Upper lobe of left lung (tissue), 6 donors: ENCODE results near the gene BCL2. TPM values are rescaled to one million over a fixed set of nuclear protein-coding genes. Genes with fewer than 3 reads are reported as not detected.

Experiments used
- ATAC-seq, 2 donors: fragments of 200-7000 bp; cut with Tn5 transposase; one replicate each; pipeline ENCODE4 v1.9.1; 2022; ENCODE audit warnings: mild to moderate bottlenecking in 2 of 2, moderate library complexity in 2 of 2; ENCODE audit not compliant: low FRiP score in 2 of 2
- DNase-seq, 2 donors: peaks; one replicate each; pipeline ENCODE4 v3.0.0-alpha.2; 2019 to 2020
- H3K27ac ChIP-seq, 4 donors: fragments of 200-600 bp; sonication (generic); one replicate each; pipeline ENCODE4 v1.5.1; 2016 to 2019
- H3K27me3 ChIP-seq, 4 donors: fragments of 200-600 bp; sonication (generic); one replicate each; pipeline ENCODE4 v1.5.1; 2017 to 2019
- H3K36me3 ChIP-seq, 4 donors: fragments of 200-600 bp; sonication (generic); one replicate each; pipeline ENCODE4 v1.5.1; 2016 to 2019
- H3K4me1 ChIP-seq, 4 donors: fragments of 200-600 bp; sonication (generic); one replicate each; pipeline ENCODE4 v1.5.1; 2018 to 2019
- H3K4me3 ChIP-seq, 4 donors: fragments of 200-600 bp; sonication (generic); one replicate each; pipeline ENCODE4 v1.5.1; 2017 to 2019; ENCODE audit warnings: mild to moderate bottlenecking in 2 of 4, moderate library complexity in 1 of 4
- H3K9me3 ChIP-seq, 4 donors: fragments of 200-600 bp; sonication (generic); one replicate each; pipeline ENCODE4 v1.5.1; 2018 to 2019
- EP300 ChIP-seq, 4 donors: sonication (generic); formaldehyde crosslinking; IDR thresholded peaks; one replicate each; pipeline ENCODE4 v1.5.1; 2017; ENCODE audit warnings: antibody characterized with exemption in 4 of 4, control low read depth in 2 of 4
- POLR2A ChIP-seq, 4 donors: fragments of 450-650 bp; IDR thresholded peaks; one replicate each; pipeline ENCODE4 v1.5.1; 2016 to 2017; ENCODE audit warnings: antibody characterized with exemption in 4 of 4, mild to moderate bottlenecking in 2 of 4
- POLR2AphosphoS5 ChIP-seq, 2 donors: sonication (generic); formaldehyde crosslinking; IDR thresholded peaks; one replicate each; pipeline ENCODE4 v1.5.1; 2017; ENCODE audit warnings: antibody characterized with exemption in 2 of 2
- WGBS, 2 donors: methylation state at CpG; one replicate each; pipeline ENCODE4 v1.1.5; 2017 to 2018; 5-methylcytosine and 5-hydroxymethylcytosine counted together
- total RNA-seq, 6 donors: library from RNA; depleted of rRNA in 4 of 6; stranded (reverse); fragments of >200 nt in 4 of 6; gene quantifications; one replicate each; pipeline versions ENCODE4 v1.1.0 to v1.2.1, GENCODE V29; 2016 to 2021
- TF ChIP-seq, protein P1 (sequence below), 6 experiments: fragments of 450-650 bp in 4 of 6; fragments of 200-600 bp in 2 of 6; sonication (generic) in 2 of 6; IDR thresholded peaks; one replicate each; pipeline ENCODE4 v1.5.1; 2016 to 2019; ENCODE audit warnings: antibody characterized with exemption in 6 of 6
- donor health status: DM: no; HTN: no; CAD: no; lungs with moderate emphysema.
- donor health status: DM: no; HTN: yes; CAD: no; lungs with severe emphysema.

The BCL2 gene
- total RNA-seq, 6 donors from 2014 or later, result 5.9 to 19.9 (median 11.4) TPM

DNA sequence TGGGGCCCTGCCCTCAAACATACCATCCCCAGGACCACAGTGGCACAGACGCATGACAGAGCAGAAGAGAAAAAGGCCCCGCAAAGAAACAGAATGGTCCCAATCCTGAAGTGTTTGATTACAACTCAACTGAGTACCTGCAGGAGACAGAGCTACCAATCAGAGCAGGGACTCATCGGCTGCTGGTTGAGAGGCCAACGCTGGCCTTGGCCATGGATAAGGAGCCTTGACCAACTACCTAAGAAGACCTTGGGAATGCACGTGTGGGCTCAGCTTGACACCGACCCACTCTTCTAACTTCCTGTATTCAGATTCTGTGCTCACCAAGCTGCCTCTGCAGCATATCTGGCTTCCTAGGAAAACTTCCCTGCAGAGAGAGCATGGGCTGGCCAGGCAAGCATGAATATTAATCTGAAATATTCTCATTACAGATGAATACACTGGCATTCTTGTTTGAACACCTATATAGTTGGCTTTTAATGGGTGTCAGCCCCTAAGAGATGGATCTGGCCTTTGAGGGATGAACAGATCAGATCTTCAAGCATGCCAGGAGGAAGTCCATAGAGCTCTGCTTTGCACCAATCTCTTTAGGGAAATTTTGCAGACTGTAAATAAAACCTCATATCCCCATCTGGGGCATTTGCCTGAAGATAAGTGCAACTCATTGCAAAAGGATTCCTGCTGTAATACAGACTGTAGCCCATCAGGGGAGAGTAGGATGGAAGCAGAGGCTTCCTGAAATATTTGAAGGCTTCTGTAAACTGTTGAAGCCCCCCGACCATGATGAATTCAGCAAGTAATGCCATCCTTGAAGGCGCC lies 135.4 kb downstream of the BCL2 start:
- Histone ChIP-seq H3K4me1 (peaks cover 0 to 5% (median 0%) of the 10 kb centered on the region in 4 donors), H3K36me3 (no peaks in the 10 kb centered on the region), H3K4me3 (no peak overlapping the region), H3K27me3 (no peaks in the 10 kb centered on the region), H3K9me3 (no peaks in the 10 kb centered on the region), H3K27ac (no peak overlapping the region)
- WGBS, 2 donors, result 71 to 87% methylated on average over 4 to 8 of the region's 8 CpGs
- DNase-seq, result no peak
- ATAC-seq, result peak in 1 of 2 donors; percentile 21
- no peak for TF ChIP-seq POLR2AphosphoS5 (IDR thresholded peaks at IDR 0.05)

GRCh38 chr18:63183378-63183777 lies 136.2 kb downstream of the BCL2 start:
- ATAC-seq, result no peak
- Histone ChIP-seq H3K27me3 (no peaks in the 10 kb centered on the region), H3K36me3 (no peaks in the 10 kb centered on the region), H3K9me3 (no peaks in the 10 kb centered on the region), H3K4me1 (peaks cover 0 to 7% (median 3%) of the 10 kb centered on the region in 4 donors), H3K4me3 (no peak overlapping the region), H3K27ac (no peak overlapping the region)
- TF ChIP-seq POLR2AphosphoS5 (IDR thresholded peaks at IDR 0.05) (no peak), POLR2A (IDR thresholded peaks at IDR 0.05) (no peak), EP300 (IDR thresholded peaks at IDR 0.05) (no peak)
- TF ChIP-seq, protein P1, sequence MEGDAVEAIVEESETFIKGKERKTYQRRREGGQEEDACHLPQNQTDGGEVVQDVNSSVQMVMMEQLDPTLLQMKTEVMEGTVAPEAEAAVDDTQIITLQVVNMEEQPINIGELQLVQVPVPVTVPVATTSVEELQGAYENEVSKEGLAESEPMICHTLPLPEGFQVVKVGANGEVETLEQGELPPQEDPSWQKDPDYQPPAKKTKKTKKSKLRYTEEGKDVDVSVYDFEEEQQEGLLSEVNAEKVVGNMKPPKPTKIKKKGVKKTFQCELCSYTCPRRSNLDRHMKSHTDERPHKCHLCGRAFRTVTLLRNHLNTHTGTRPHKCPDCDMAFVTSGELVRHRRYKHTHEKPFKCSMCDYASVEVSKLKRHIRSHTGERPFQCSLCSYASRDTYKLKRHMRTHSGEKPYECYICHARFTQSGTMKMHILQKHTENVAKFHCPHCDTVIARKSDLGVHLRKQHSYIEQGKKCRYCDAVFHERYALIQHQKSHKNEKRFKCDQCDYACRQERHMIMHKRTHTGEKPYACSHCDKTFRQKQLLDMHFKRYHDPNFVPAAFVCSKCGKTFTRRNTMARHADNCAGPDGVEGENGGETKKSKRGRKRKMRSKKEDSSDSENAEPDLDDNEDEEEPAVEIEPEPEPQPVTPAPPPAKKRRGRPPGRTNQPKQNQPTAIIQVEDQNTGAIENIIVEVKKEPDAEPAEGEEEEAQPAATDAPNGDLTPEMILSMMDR (IDR thresholded peaks at IDR 0.05), result no peak
- 75 to 81% methylated on average over 9 of the region's 9 CpGs for WGBS, 2 donors
- DNase-seq, result no peak

DNA sequence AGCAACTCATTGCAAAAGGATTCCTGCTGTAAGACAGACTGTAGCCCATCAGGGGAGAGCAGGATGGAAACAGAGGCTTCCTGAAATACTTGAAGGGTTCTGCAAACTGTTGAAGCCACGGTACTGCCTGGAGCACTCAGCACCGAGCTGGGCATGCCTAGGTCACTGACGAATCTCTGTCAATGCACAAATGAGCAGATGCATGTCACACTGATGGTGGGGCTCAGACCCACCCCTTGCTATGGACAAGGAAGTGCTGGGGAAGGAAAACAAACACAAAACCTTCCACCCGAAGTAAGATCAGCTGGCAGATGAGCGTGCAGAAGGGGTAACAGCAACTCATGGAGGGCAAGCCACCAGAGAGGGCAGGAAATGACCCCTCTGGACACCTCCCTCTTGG lies 136.7 kb downstream of the BCL2 start:
- DNase-seq, result no peak
- Histone ChIP-seq H3K4me3 (no peak overlapping the region), H3K27ac (no peak overlapping the region), H3K4me1 (peaks cover 0 to 10% (median 3%) of the 10 kb centered on the region in 4 donors), H3K27me3 (no peaks in the 10 kb centered on the region), H3K36me3 (no peaks in the 10 kb centered on the region), H3K9me3 (no peaks in the 10 kb centered on the region)
- no peak for ATAC-seq
- 65 to 71% methylated on average over 5 of the region's 5 CpGs for WGBS, 2 donors
- TF ChIP-seq POLR2AphosphoS5 (IDR thresholded peaks at IDR 0.05) (no peak), POLR2A (IDR thresholded peaks at IDR 0.05) (no peak), EP300 (IDR thresholded peaks at IDR 0.05) (no peak)
- TF ChIP-seq, protein P1 (IDR thresholded peaks at IDR 0.05), result no peak

- WGBS, 2 donors, result 81 to 86% methylated on average over 2 to 5 of the region's 5 CpGs
- no peaks in the 10 kb centered on the region for H3K36me3 ChIP-seq
- no peak for ATAC-seq
- H3K4me1 ChIP-seq, result peaks cover 0 to 10% (median 2%) of the 10 kb centered on the region in 4 donors
- no peak for DNase-seq
- H3K27me3 ChIP-seq, result no peaks in the 10 kb centered on the region
- no peaks in the 10 kb centered on the region for H3K9me3 ChIP-seq
- H3K27ac ChIP-seq, result no peak overlapping the region
- H3K4me3 ChIP-seq, result no peak overlapping the region
- TF ChIP-seq EP300 (IDR thresholded peaks at IDR 0.05), result no peak
- TF ChIP-seq, protein P1 (IDR thresholded peaks at IDR 0.05), result no peak
- no peak for TF ChIP-seq POLR2A (IDR thresholded peaks at IDR 0.05)
- no peak for TF ChIP-seq POLR2AphosphoS5 (IDR thresholded peaks at IDR 0.05)
Observed at GRCh38 chr18:63182310-63182772, 137.2 kb downstream of the BCL2 start.

- peaks cover 0 to 10% (median 0%) of the 10 kb centered on the region in 4 donors for H3K4me1 ChIP-seq
- no peak for DNase-seq
- no peaks in the 10 kb centered on the region for H3K9me3 ChIP-seq
- TF ChIP-seq, protein P1 (IDR thresholded peaks at IDR 0.05), result no peak
- TF ChIP-seq POLR2AphosphoS5 (IDR thresholded peaks at IDR 0.05) (no peak), POLR2A (IDR thresholded peaks at IDR 0.05) (no peak), EP300 (IDR thresholded peaks at IDR 0.05) (no peak)
- ATAC-seq, result no peak
- H3K4me3 ChIP-seq, result no peak overlapping the region
- no peaks in the 10 kb centered on the region for H3K36me3 ChIP-seq
- H3K27me3 ChIP-seq, result no peaks in the 10 kb centered on the region
- H3K27ac ChIP-seq, result no peak overlapping the region
- WGBS, 2 donors, result 82 to 84% methylated on average over 5 of the region's 5 CpGs
Observed at GRCh38 chr18:63181706-63182309, 137.8 kb downstream of the BCL2 start.
